ENCODE results near the gene PPIL4.

Gene PPIL4

DNA sequence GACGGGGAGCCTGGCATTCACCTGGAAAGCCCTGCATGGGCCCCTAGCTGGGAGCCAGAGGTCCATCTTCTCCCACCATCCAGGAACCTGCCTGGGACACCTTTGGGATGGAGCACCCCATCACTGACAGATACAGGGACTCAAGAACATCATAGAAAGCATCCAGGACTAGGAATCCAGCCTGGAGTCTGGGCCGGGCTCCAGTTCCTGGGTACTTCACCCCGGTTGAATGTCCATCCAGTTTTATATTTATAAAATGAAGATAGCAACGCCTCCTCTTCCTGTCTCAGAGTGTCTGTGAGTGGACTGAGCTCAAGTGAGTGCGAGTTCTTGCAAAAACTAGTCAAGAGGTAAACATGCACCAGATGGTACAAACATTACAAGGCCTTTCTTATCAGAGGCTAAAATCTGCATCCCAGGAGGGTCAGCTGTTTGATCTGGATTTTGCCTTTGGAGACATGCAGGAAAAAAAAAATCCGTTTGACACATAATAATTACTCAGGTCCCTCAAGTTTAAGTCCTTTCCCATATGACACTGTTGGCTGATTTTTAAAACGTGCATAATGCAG, 88.4 kb downstream of the PPIL4 start:
- no peak for DNase-seq

DNA sequence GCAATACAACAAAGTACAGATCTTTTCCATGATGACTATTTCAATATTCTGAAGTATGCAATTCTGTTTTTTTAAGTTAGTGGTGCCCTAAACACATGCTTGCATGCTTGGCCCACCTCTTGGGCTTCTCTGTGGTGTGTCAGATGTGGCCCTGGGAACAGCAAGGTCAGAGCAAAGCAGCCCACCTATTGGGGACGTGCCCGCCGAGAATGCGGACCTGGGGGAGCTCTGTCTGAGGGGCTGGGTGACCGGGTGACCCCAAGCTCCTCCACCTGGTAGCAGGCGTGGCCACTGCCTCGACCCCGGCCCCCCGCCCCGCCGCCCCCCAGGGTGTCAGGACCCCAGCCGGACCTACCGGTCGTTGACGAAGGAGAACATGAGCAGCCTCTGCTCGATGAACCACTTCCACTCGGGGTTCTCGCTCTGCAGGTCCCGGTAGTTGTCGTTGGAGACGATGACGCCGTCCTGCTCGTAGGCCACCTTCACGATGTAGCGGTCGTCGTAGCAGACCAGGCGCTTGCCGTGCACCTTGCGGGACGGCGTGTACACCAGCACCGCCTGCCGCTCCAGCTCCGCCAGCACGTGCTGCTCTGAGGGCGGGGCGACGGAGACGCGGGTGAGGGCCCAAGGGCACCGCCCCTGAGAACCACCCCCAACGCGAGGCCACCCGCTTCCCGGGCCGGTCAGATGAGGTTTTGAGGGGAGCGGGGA, 89.4 kb downstream of the PPIL4 start:
- DNase-seq = no peak

DNA sequence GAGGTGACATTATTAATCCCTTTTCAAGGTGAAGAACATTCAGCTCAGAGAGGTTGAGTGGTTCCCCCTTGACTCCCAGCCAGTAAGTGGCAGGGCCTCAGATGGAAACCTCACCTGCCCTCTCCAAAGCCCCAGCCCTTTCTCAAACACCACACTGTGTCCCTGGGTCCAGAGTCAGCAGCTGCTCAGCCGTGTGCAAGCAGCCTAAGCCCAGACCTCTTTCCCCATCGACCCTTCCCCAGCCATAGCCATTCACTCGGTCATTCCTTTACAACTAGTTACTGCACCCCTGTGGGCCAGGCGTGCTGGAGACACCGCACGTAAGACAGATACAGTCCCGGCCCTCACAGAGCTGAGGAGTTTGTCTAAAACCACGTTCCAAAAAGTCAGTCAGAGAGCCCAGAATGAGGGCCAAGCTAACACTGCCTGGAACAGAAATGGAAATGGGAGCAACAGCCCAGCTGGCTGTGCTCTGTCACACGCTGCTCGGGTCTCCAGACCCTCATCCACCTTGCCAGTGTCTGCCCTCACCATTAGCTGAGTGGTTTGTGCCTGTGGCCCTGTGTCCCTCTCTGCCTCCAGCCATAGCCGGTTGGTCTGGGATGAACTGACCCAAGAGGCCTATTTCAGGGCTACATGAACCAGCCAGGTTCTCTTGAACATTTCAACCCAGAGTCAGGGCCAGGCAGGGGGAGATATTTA, 90.7 kb downstream of the PPIL4 start:
- no peak for DNase-seq
